Activated T-cell treated with anti-CD3 and anti-CD28 coated beads, Interleukin-2, amount 50 U/mL, for 72 hours (primary cell): Measurements from ENCODE around the gene NEAT1. TPM values are rescaled to one million over a fixed set of nuclear protein-coding genes. Genes with fewer than 3 reads are reported as not detected.

ENCODE experiments used
- ATAC-seq, 2 donors: fragments of 150-1000 bp; cut with Tn5 transposase; replicated peaks in 1 of 2; 2 replicates each; pipeline ENCODE4 v1.10.0; 2021; ENCODE audit warnings: moderate library complexity in 2 of 2, mild to moderate bottlenecking in 1 of 2
- DNase-seq, 2 donors: peaks; one replicate each; pipeline ENCODE4 v3.0.0; 2021 to 2022; ENCODE audit warnings: mixed read lengths in 1 of 2
- H3K27ac Mint-ChIP-seq: one replicate; pipeline ENCODE4 v1.8.0; 2022; ENCODE audit warnings: mild to moderate bottlenecking, moderate library complexity, mixed read lengths
- H3K27me3 Mint-ChIP-seq: one replicate; pipeline ENCODE4 v1.8.0; 2022; ENCODE audit warnings: low read depth, mixed read lengths
- H3K36me3 Mint-ChIP-seq, 2 donors: one replicate each; pipeline ENCODE4 v1.8.0; 2022; ENCODE audit warnings: mixed read lengths in 2 of 2, mild to moderate bottlenecking in 1 of 2; ENCODE audit not compliant: insufficient read depth in 2 of 2
- H3K4me1 Mint-ChIP-seq: one replicate; pipeline ENCODE4 v1.8.0; 2022; ENCODE audit warnings: low read depth, mixed read lengths
- H3K4me3 Mint-ChIP-seq, 2 donors: one replicate each; pipeline ENCODE4 v1.8.0; 2022; ENCODE audit warnings: mild to moderate bottlenecking in 2 of 2, mixed read lengths in 2 of 2, moderate library complexity in 2 of 2
- H3K9me3 Mint-ChIP-seq, 2 donors: one replicate each; pipeline ENCODE4 v1.8.0; 2022; ENCODE audit warnings: mixed read lengths in 2 of 2
- total RNA-seq, 2 donors: library from RNA; stranded (reverse); gene quantifications; one replicate each; pipeline ENCODE4 v1.2.3, GENCODE V29; 2022

Gene NEAT1
- total RNA-seq, 2 donors from 2014 or later: 678 to 1,151 TPM

- H3K27ac Mint-ChIP-seq: no peak overlapping the region
- no peaks in the 10 kb centered on the region for H3K27me3 Mint-ChIP-seq
- peaks cover 15% of the 10 kb centered on the region for H3K4me1 Mint-ChIP-seq
- no peaks in the 10 kb centered on the region for H3K9me3 Mint-ChIP-seq
- no peak for DNase-seq
- no peak for ATAC-seq
- H3K4me3 Mint-ChIP-seq: no peak overlapping the region
- peaks cover 3 to 4% of the 10 kb centered on the region in 2 donors for H3K36me3 Mint-ChIP-seq
These were observed 29.0 kb upstream of the NEAT1 start for GRCh38 chr11:65393513-65394079.

DNA sequence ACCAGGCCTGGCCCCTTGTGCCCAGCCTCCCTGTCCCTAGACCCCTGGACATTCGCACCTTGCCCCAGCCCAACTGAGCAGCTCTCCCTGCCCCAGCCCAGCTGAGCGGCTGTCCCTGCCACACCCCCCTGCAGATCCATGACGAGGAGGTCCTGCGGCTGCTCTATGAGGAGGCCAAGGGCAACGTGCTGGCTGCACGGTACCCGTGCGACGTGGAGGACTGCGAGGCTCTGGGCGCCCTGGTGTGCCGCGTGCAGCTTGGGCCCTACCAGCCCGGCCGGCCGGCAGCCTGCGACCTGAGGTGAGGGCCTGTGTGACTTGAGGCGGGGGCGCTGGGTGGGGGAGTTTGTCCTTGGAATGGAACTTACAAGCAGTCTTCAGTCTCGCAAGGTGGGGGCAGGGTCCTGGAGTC, 28.5 kb upstream of the NEAT1 start:
- H3K27me3 Mint-ChIP-seq: no peaks in the 10 kb centered on the region
- DNase-seq (no peak), ATAC-seq (no peak)
- H3K4me3 Mint-ChIP-seq: no peak overlapping the region
- H3K36me3 Mint-ChIP-seq: peaks cover 3% of the 10 kb centered on the region in 2 donors
- no peaks in the 10 kb centered on the region for H3K9me3 Mint-ChIP-seq
- peaks cover 10% of the 10 kb centered on the region for H3K4me1 Mint-ChIP-seq
- H3K27ac Mint-ChIP-seq: no peak overlapping the region

- Mint-ChIP-seq H3K27ac (no peak overlapping the region), H3K36me3 (peaks cover 3 to 4% of the 10 kb centered on the region in 2 donors), H3K4me3 (no peak overlapping the region), H3K27me3 (no peaks in the 10 kb centered on the region), H3K9me3 (no peaks in the 10 kb centered on the region), H3K4me1 (no peaks in the 10 kb centered on the region)
- DNase-seq (no peak), ATAC-seq (no peak)
These were observed 26.6 kb upstream of the NEAT1 start for GRCh38 chr11:65395961-65396530.

DNA sequence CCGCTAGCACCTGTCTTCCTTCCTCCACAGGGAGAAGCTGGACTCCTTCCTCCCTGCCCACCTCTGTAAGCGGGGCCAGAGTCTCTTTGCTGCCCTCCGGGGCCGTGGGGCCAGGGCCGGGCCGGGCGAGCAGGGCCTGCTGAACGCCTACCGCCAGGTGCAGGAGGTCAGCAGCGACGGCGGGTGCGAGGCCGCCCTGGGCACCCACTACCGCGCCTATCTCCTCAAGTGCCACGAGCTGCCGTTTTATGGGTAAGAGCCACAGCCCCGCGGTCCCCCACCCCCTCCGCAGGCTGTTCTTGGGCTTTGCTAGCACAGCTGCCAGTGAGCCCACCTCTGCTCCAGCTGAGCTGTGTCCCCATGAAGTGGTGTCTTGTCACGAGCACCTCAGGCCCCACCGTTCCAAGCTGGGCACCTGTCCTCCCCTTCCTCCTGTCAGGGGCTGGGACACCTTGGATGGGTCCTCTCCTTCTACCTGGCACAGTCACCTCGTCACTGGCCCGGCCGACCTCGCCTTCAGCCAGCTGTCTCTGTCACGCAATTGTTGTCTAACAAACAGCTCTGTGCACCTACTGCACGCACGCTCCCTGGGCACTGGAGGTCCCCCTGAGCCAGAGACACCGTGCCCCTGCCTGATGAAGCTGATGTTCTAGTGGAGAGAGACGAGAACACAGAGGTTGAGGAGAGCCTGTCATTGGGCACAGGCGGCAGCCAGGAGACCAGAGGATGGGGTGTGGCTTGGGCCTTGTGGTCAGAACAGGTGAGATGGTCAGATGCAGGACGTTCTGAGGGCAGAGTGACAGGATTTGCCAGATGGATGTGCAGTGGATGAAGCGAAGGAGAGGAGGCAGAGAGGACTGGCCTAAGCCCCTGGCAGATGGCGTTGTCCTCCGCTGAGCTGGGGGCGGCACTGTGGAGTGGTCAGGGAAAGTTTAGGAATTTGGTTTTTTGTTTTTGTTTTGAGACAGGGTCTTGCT, 25.5 kb upstream of the NEAT1 start:
- no peak for ATAC-seq
- H3K27ac Mint-ChIP-seq: no peak overlapping the region
- H3K36me3 Mint-ChIP-seq: peaks cover 3 to 4% of the 10 kb centered on the region in 2 donors

GRCh38 chr11:65398362-65398910, 24.2 kb upstream of the NEAT1 start:
- no peak overlapping the region for H3K27ac Mint-ChIP-seq
- H3K9me3 Mint-ChIP-seq: no peaks in the 10 kb centered on the region
- peaks cover 7% of the 10 kb centered on the region for H3K4me1 Mint-ChIP-seq
- no peak overlapping the region for H3K4me3 Mint-ChIP-seq
- H3K27me3 Mint-ChIP-seq: no peaks in the 10 kb centered on the region
- ATAC-seq: no peak
- DNase-seq: no peak
- peaks cover 3 to 7% of the 10 kb centered on the region in 2 donors for H3K36me3 Mint-ChIP-seq

More for the DNA sequence above, 25.5 kb upstream of the NEAT1 start:
- Mint-ChIP-seq H3K4me1 (peaks cover under 1% of the 10 kb centered on the region), H3K27me3 (no peaks in the 10 kb centered on the region), H3K4me3 (no peak overlapping the region), H3K9me3 (no peaks in the 10 kb centered on the region)
- DNase-seq: no peak

DNA sequence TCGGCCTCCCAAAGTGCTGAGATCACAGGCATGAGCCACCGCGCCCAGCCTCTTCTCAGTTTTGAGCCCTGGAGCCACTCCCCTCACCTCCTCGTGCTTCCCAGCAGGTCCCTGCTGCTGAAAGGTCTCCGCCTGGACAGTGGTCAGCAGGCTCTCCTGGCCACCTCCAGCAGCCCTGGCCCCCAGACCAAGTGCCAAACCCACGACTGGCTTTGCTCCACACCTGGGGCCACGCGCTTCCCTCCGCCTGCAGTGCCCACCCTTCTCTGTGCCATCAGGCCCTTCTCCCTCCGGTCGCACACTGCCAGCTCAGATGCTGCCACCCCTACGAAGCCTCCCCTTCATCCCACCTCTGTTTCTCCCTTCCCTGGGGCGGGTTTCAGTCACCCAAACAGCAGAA, 23.3 kb upstream of the NEAT1 start:
- ATAC-seq (no peak), DNase-seq (no peak)
- Mint-ChIP-seq H3K36me3 (peaks cover 3 to 7% of the 10 kb centered on the region in 2 donors), H3K4me1 (peaks cover 7% of the 10 kb centered on the region), H3K27ac (no peak overlapping the region), H3K9me3 (no peaks in the 10 kb centered on the region), H3K27me3 (no peaks in the 10 kb centered on the region), H3K4me3 (no peak overlapping the region)

- no peaks in the 10 kb centered on the region for H3K27me3 Mint-ChIP-seq
- H3K9me3 Mint-ChIP-seq: no peaks in the 10 kb centered on the region
- H3K36me3 Mint-ChIP-seq: peaks cover 3 to 7% of the 10 kb centered on the region in 2 donors
- no peak overlapping the region for H3K4me3 Mint-ChIP-seq
- H3K27ac Mint-ChIP-seq: no peak overlapping the region
- DNase-seq (no peak), ATAC-seq (no peak)
- peaks cover 7% of the 10 kb centered on the region for H3K4me1 Mint-ChIP-seq
These were observed 22.8 kb upstream of the NEAT1 start for GRCh38 chr11:65399845-65400244.

- no peak for ATAC-seq
- H3K4me3 Mint-ChIP-seq: no peak overlapping the region
- H3K9me3 Mint-ChIP-seq: no peaks in the 10 kb centered on the region
- no peak overlapping the region for H3K27ac Mint-ChIP-seq
- H3K4me1 Mint-ChIP-seq: peaks cover 7% of the 10 kb centered on the region
- H3K27me3 Mint-ChIP-seq: no peaks in the 10 kb centered on the region
- DNase-seq: no peak
- peaks cover 3 to 10% of the 10 kb centered on the region in 2 donors for H3K36me3 Mint-ChIP-seq
These were observed 22.1 kb upstream of the NEAT1 start for GRCh38 chr11:65400307-65401072.

DNA sequence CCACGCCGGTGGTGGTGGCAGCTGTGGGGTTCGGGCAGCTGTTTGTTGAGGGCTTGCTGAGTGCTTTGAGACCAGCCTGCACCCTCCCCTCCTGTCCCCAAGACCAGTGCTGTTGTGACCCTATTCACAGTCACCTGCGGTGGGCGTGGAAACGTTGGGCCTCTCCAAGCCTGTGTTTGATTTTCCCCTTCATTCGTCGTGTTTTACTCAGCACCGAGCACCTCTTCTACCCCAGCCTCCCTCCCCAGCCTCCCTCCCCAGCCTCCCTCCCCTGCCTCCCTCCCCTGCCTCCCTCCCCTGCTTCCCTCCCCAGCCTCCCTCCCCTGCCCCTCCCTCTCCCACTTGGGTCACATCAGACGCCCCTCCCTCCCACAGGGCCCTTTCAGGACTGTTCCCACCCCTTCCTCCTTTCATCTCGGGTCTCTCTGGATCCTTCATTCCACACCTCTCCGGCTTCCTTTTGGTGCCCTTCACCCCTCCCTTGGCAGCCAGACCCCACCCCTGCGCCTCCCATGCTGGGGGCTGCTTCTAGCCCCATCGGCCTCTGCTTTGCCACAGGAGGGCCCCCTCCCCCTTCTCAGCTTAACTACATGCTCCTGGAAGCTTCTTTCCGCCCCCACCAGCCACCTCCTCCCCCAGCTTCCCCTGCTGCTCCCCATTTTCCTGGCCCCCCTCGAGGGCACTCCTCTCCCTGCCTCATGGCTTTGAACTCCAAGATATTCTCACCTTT, 21.4 kb upstream of the NEAT1 start:
- Mint-ChIP-seq H3K27ac (no peak overlapping the region), H3K4me1 (peaks cover 7% of the 10 kb centered on the region), H3K27me3 (no peaks in the 10 kb centered on the region), H3K9me3 (no peaks in the 10 kb centered on the region), H3K4me3 (no peak overlapping the region), H3K36me3 (peaks cover 3 to 10% of the 10 kb centered on the region in 2 donors)
- DNase-seq (no peak), ATAC-seq (no peak)

DNA sequence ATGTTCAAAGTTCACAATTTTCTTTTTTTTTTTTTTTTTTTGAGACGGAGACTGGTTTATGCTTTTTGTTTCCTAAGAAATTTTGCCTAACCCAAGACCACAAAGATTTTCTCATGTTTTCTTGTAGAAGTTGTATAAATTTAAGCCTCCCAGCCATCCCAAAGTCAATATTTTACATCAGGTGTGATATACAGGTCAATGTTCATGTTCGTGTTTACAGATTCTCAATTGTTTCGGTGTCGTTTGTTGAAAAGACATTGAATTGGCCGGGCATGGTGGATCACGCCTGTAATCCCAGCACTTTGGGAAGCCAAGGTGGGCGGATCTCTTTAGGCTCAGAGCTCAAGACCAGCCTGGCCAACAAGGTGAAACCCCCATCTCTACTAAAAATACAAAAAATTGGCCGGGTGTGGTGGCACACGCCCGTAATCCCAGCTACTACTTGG, 20.8 kb upstream of the NEAT1 start:
- Mint-ChIP-seq H3K4me3 (no peak overlapping the region), H3K27me3 (no peaks in the 10 kb centered on the region), H3K27ac (no peak overlapping the region), H3K4me1 (peaks cover 7% of the 10 kb centered on the region), H3K9me3 (no peaks in the 10 kb centered on the region), H3K36me3 (peaks cover 3 to 10% of the 10 kb centered on the region in 2 donors)
- DNase-seq (no peak), ATAC-seq (no peak)

DNA sequence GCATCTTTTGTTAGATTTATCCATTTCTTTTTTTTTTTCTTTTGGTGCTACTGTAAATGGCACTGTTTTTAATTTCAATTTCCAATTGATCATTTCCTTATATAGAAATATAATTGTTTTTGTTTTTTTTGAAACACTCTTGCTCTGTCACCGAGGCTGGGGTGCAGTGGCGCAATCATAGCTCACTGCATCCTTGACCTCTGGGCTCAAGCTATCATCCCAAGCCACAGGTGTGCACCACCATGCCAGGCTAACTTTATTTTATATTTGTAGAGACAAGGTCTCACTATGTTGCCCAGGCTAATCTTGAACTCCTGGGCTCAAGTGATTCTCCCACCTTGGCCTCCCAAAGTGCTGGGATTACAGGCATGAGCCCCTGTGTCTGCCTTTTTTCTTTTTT, 19.8 kb upstream of the NEAT1 start:
- DNase-seq (no peak), ATAC-seq (no peak)
- H3K4me1 Mint-ChIP-seq: peaks cover 7% of the 10 kb centered on the region
- peaks cover 0 to 11% of the 10 kb centered on the region in 2 donors for H3K36me3 Mint-ChIP-seq
- H3K27ac Mint-ChIP-seq: peak overlapping the region; percentile 79
- H3K27me3 Mint-ChIP-seq: no peaks in the 10 kb centered on the region
- no peak overlapping the region for H3K4me3 Mint-ChIP-seq
- no peaks in the 10 kb centered on the region for H3K9me3 Mint-ChIP-seq

DNA sequence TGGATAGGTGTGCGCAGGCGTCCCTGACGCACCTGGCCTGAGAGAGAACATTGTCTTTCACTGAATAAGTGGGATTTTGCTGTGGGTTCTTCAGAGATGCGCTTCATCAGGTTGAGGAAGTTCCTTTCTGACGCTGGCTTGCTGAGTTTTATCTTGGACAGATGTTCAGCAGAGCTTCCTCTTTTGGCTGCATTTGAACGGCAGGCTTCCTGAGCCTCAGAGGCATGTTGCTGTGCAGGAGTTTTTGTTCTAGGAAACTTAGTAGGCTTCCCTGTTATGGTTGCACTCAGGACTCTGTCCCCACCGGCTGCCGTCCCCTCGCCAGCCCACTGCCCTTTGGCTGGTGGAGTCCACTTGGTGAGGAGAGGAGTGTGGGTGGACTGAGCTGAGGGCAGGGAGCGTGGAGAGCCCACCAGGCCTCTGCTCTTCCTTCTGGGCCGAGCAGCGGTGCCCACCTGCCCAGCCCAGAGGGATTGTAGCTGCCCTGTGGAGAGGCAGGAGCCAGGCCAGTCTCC, 18.9 kb upstream of the NEAT1 start:
- DNase-seq: no peak
- Mint-ChIP-seq H3K4me3 (no peak overlapping the region), H3K27me3 (no peaks in the 10 kb centered on the region), H3K9me3 (no peaks in the 10 kb centered on the region), H3K4me1 (peaks cover 7% of the 10 kb centered on the region), H3K27ac (no peak overlapping the region), H3K36me3 (peaks cover 0 to 10% of the 10 kb centered on the region in 2 donors)
- ATAC-seq: no peak
